GM23248 (cell line): ENCODE results near the gene ADAM33.

ENCODE experiments used
- EZH2 ChIP-seq: fragments of 200-600 bp; sonication (generic); IDR thresholded peaks from 2 replicates; pipeline ENCODE4 v1.6.1; 2018; ENCODE audit warnings: antibody characterized with exemption, mild to moderate bottlenecking; ENCODE audit not compliant: insufficient read depth, poor library complexity, severe bottlenecking
- EZH2phosphoT487 ChIP-seq: fragments of 200-600 bp; sonication (generic); IDR thresholded peaks from 2 replicates; pipeline ENCODE4 v1.6.1; 2018; ENCODE audit warnings: antibody characterized with exemption, moderate library complexity, mild to moderate bottlenecking, low read depth; ENCODE audit not compliant: insufficient read depth

- TF ChIP-seq EZH2phosphoT487 (no peak), EZH2 (no peak)
Observed at GRCh38 chr20:3663858-3664257, 18.0 kb downstream of the ADAM33 start.
